ENCODE data around the gene FPR3. TPM values are rescaled to one million over a fixed set of nuclear protein-coding genes. Genes with fewer than 3 reads are reported as not detected.

Gene FPR3
- total RNA-seq: not detected in 2 replicates

DNA sequence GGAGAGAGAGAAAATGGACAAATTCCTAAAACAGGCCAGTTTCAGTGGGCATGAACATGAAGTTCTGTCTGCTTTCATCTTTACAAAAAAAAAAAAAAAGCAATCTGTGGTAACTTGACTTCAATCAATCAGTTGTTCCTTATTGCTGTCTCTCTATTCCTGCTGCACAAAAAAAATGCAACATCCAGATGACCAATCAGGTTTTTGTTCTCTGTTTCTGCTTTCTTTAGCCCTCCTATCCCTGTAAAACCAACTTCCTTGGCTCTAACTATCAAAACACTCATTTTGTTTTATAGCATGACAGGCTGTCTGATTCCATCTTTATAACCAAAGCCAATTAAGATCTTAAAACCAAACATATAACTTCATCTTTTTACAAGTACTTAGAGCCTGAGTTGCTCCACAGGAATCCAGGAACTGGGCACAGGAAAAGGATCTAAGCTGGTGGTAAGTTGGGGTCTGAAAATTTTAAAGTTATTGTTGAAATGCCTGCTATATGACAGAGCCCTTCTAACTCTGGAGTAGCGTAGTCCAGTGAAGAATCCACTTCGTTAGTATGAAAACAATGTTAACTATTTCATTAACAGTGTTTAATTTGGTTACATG is at the start of gene FPR3:
FPR3 (plus strand) TSS at position 273 of the 606 bp plus-strand sequence. CDS start 28,592 bp downstream, outside the sequence.

GRCh38 chr19:51751655-51752054 is 43.3 kb upstream of the FPR3 start, which contains the start of gene FPR1:
Gene FPR1 (minus strand): TSS chr19:51751878. CDS start chr19:51746994, 4,884 bp downstream.

GRCh38 chr19:51760697-51761356 is 34.1 kb upstream of the FPR3 start, which contains the start of gene FPR2:
Gene FPR2 (plus strand): TSS chr19:51761180. CDS start chr19:51768659, 7,479 bp downstream.

Other genes with a start within 250 kb of the FPR3 start
- 8.4 and 9.4 TPM in 2 replicates for gene ZNF175, start 223.9 kb upstream of the FPR3 start, total RNA-seq
- gene SIGLEC5, start 164.8 kb upstream of the FPR3 start, total RNA-seq: not detected in 2 replicates
- gene SIGLEC14, start 148.3 kb upstream of the FPR3 start, total RNA-seq: not detected in 2 replicates
- gene SPACA6, start 101.8 kb upstream of the FPR3 start, total RNA-seq: 9.1 and 13.4 TPM in 2 replicates
- 0.32 TPM in 1 of 2 replicates, not detected in the other for gene HAS1, start 71.2 kb upstream of the FPR3 start, total RNA-seq
- 0.61 TPM in 1 of 2 replicates, not detected in the other for gene FPR1, start 43.3 kb upstream of the FPR3 start, total RNA-seq
- gene FPR2, start 34.0 kb upstream of the FPR3 start, total RNA-seq: not detected in 2 replicates
- gene ZNF577, start 92.8 kb downstream of the FPR3 start, total RNA-seq: 5.2 and 6.8 TPM in 2 replicates
- gene ZNF649, start 109.9 kb downstream of the FPR3 start, total RNA-seq: 7.2 and 7.8 TPM in 2 replicates
- gene ZNF613, start 132.3 kb downstream of the FPR3 start, total RNA-seq: 7.1 and 11.1 TPM in 2 replicates
- gene ZNF350, start 191.7 kb downstream of the FPR3 start, total RNA-seq: 14.1 and 14.5 TPM in 2 replicates
- 11.8 and 12.1 TPM in 2 replicates for gene ZNF615, start 213.1 kb downstream of the FPR3 start, total RNA-seq
- gene ZNF614, start 233.2 kb downstream of the FPR3 start, total RNA-seq: 13.4 and 16.6 TPM in 2 replicates

Measured in hair follicle dermal papilla cell (primary cell).